Measurements from ENCODE around the gene POLR1A. TPM values are rescaled to one million over a fixed set of nuclear protein-coding genes. Genes with fewer than 3 reads are reported as not detected.

The POLR1A gene
- total and polyA plus RNA-seq, 2 of the 8 experiments (the other 6 are each of a cell fraction or from before 2014, with no cell fraction given): 8.9 to 58.1 TPM

- Histone ChIP-seq H4K5ac (ENCODE audit: insufficient read length, low read depth, low read length) (no peak overlapping the region), H3K23ac (ENCODE audit: insufficient read length) (no peak overlapping the region), H4K20me1 (replicated peaks in 1 of 2; ENCODE audit: control insufficient read depth in 1 of 2, insufficient read depth in 2 of 2, low read length in 2 of 2) (peaks cover 1 to 5% of the 10 kb centered on the region in 2 experiments), H3K36me3 (ENCODE audit: control insufficient read depth in 2 of 4, insufficient read depth in 4 of 4, low read length in 3 of 4) (peaks cover 45 to 98% (median 88%) of the 10 kb centered on the region in 4 experiments), H3K18ac (ENCODE audit: extremely low read depth, low read length) (no peak overlapping the region), H3K56ac (replicated peaks; ENCODE audit: insufficient read length, low read depth, low read length) (no peak overlapping the region), H2BK20ac (ENCODE audit: low read length) (no peak overlapping the region), H3K79me2 (ENCODE audit: control insufficient read depth in 1 of 2, insufficient read depth in 2 of 2, low read length in 2 of 2) (0 out of 4 replicates have a peak, but pooled peaks cover 0 to under 1% of the 10 kb centered on the region in 2 experiments), H3K27me3 (replicated peaks in 1 of 4; ENCODE audit: control insufficient read depth in 3 of 4, extremely low read depth in 1 of 4, insufficient read depth in 3 of 4, low read length in 3 of 4) (no peaks in the 10 kb centered on the region), H3K79me1 (ENCODE audit: low read depth, low read length) (no peaks in the 10 kb centered on the region), H3K14ac (ENCODE audit: insufficient read length) (no peak overlapping the region), H3K23me2 (ENCODE audit: low read depth, low read length) (no peaks in the 10 kb centered on the region), H2AK5ac (ENCODE audit: low read depth, low read length) (no peak overlapping the region), H3K27ac (ENCODE audit: low read depth, low read length) (no peak overlapping the region), H3K4me1 (replicated peaks in 1 of 4; ENCODE audit: control insufficient read depth in 3 of 4, insufficient read depth in 4 of 4, low read length in 3 of 4) (no peaks in the 10 kb centered on the region), H3K4ac (replicated peaks; ENCODE audit: insufficient read length, low read depth, low read length) (no peak overlapping the region), H3K4me3 (ENCODE audit: extremely low read depth in 1 of 4, insufficient read depth in 2 of 4, low read depth in 3 of 4, low read length in 4 of 4) (no peak overlapping the region), H2BK15ac (ENCODE audit: low read length) (no peak overlapping the region), H2BK12ac (ENCODE audit: low read depth, low read length) (no peak overlapping the region), H3K9me3 (ENCODE audit: insufficient read depth in 2 of 2, low read depth in 1 of 2, low read length in 1 of 2) (no peaks in the 10 kb centered on the region), H2BK120ac (replicated peaks; ENCODE audit: low read depth, low read length) (no peak overlapping the region), H3K4me2 (ENCODE audit: insufficient read depth in 1 of 2, low read depth in 2 of 2, low read length in 2 of 2) (no peak overlapping the region), H4K91ac (replicated peaks; ENCODE audit: insufficient read length, low read length) (no peak overlapping the region), H2BK5ac (ENCODE audit: low read depth, low read length) (no peak overlapping the region), H2AFZ (ENCODE audit: low read length) (no peak overlapping the region), H4K8ac (ENCODE audit: extremely low read depth, insufficient read depth, low read length) (no peak overlapping the region), H3K9ac (replicated peaks in 1 of 4; ENCODE audit: extremely low read depth in 1 of 4, low read depth in 3 of 4, low read length in 3 of 4) (no peak overlapping the region)
- ChIA-PET POLR2A (ENCODE audit: partially characterized antibody) (interaction anchor here (1.7 to 1.9 kb wide), 2 partner anchors 8 to 10 kb away, joined by 5 to 7 read pairs; no protein-coding TSS in a partner anchor), CTCF (ENCODE audit: partially characterized antibody) (interaction anchor here (0.9 kb wide), 1 partner anchor 43 kb away, joined by 3 read pairs; no protein-coding TSS in a partner anchor)
- WGBS, 2 experiments (ENCODE audit: extremely low coverage in 1 of 2, insufficient coverage in 1 of 2, insufficient read length in 1 of 2, insufficient replicate concordance in 2 of 2, low coverage in 1 of 2, low lambda C conversion rate in 2 of 2, missing lambda C conversion rate in 1 of 2): 96% methylated on average over 5 of the region's 5 CpGs; no CpG with 5 or more reads in 1 of the 2 experiments
- no peak for DNase-seq (ENCODE audit: low read depth in 1 of 2, low spot score in 2 of 2)
- FAIRE-seq: no peak
- no peak for TF ChIP-seq SIN3A (conservative IDR thresholded peaks at IDR 0.05 in 1 of 2, IDR thresholded peaks at IDR 0.05 in 1 of 2; ENCODE audit: low read depth in 1 of 2, low read length in 2 of 2)
- no peak for TF ChIP-seq RNF2 (IDR thresholded peaks at IDR 0.05; ENCODE audit: borderline replicate concordance, low read depth, low read length, missing control alignments, poor library complexity, severe bottlenecking)
- TF ChIP-seq KDM1A (IDR thresholded peaks at IDR 0.05; ENCODE audit: borderline replicate concordance, low read length): no peak
Measured at GRCh38 chr2:86123328-86123925, 17.7 kb upstream of the POLR1A start.

Measured in H1 (cell line).